ENCODE results near the gene COL4A1.

COL4A1 gene

GRCh38 chr13:110155072-110155471 lies 151.9 kb downstream of the COL4A1 start:
- Histone ChIP-seq H3K4me3 (replicated peaks; ENCODE audit: insufficient read depth, low read length) (no peak overlapping the region), H3K27ac (replicated peaks) (no peak overlapping the region), H3K27me3 (ENCODE audit: insufficient read depth, poor library complexity, severe bottlenecking) (no peaks in the 10 kb centered on the region)
- TF ChIP-seq REST (IDR thresholded peaks at IDR 0.05; ENCODE audit: insufficient replicate concordance, low read depth) (no peak), GABPA (IDR thresholded peaks at IDR 0.05; ENCODE audit: low read depth) (no peak), SPI1 (IDR thresholded peaks at IDR 0.05; ENCODE audit: borderline replicate concordance, low read depth) (no peak), CTCF (IDR thresholded peaks at IDR 0.05; ENCODE audit: insufficient read depth, low read length) (no peak), POLR2AphosphoS5 (IDR thresholded peaks at IDR 0.05; ENCODE audit: low read depth) (no peak)
- DNase-seq (ENCODE audit: low read depth in 1 of 2, low spot score in 1 of 2) = no peak

- peak in 1 of 2 experiments; percentile 55 for DNase-seq (ENCODE audit: low read depth in 1 of 2, low spot score in 1 of 2)
- no peaks in the 10 kb centered on the region for H3K27me3 ChIP-seq (ENCODE audit: insufficient read depth, poor library complexity, severe bottlenecking)
- H3K4me3 ChIP-seq (replicated peaks; ENCODE audit: insufficient read depth, low read length) = no peak overlapping the region
- no peak for TF ChIP-seq SPI1 (IDR thresholded peaks at IDR 0.05; ENCODE audit: borderline replicate concordance, low read depth)
- TF ChIP-seq GABPA (IDR thresholded peaks at IDR 0.05; ENCODE audit: low read depth) = no peak
- no peak for TF ChIP-seq REST (IDR thresholded peaks at IDR 0.05; ENCODE audit: insufficient replicate concordance, low read depth)
- TF ChIP-seq CTCF (IDR thresholded peaks at IDR 0.05; ENCODE audit: insufficient read depth, low read length) = no peak
- no peak for TF ChIP-seq POLR2AphosphoS5 (IDR thresholded peaks at IDR 0.05; ENCODE audit: low read depth)
- H3K27ac ChIP-seq (replicated peaks) = no peak overlapping the region; the same call in 1 of the 2 replicates
Observed at GRCh38 chr13:110154410-110154933, 152.5 kb downstream of the COL4A1 start.

GRCh38 chr13:110152351-110152750 lies 154.6 kb downstream of the COL4A1 start:
- no peak overlapping the region for H3K4me3 ChIP-seq (replicated peaks; ENCODE audit: insufficient read depth, low read length)
- DNase-seq (ENCODE audit: low read depth in 1 of 2, low spot score in 1 of 2) = no peak
- TF ChIP-seq REST (IDR thresholded peaks at IDR 0.05; ENCODE audit: insufficient replicate concordance, low read depth) = no peak
- no peak for TF ChIP-seq SPI1 (IDR thresholded peaks at IDR 0.05; ENCODE audit: borderline replicate concordance, low read depth)
- TF ChIP-seq CTCF (IDR thresholded peaks at IDR 0.05; ENCODE audit: insufficient read depth, low read length) = no peak
- no peak for TF ChIP-seq GABPA (IDR thresholded peaks at IDR 0.05; ENCODE audit: low read depth)
- H3K27ac ChIP-seq (replicated peaks) = no peak overlapping the region
- no peaks in the 10 kb centered on the region for H3K27me3 ChIP-seq (ENCODE audit: insufficient read depth, poor library complexity, severe bottlenecking)
